HG03558 (cell line): ENCODE measurements around the gene SYNGR4.

ENCODE experiments used
- ATAC-seq: cut with Tn5 transposase; IDR thresholded peaks from one replicate; pipeline ENCODE4 v1.9.1; 2021; ENCODE audit warnings: moderate number of reproducible peaks; ENCODE audit not compliant: unreplicated experiment; ENCODE audit errors: extremely low read depth

The SYNGR4 gene

DNA sequence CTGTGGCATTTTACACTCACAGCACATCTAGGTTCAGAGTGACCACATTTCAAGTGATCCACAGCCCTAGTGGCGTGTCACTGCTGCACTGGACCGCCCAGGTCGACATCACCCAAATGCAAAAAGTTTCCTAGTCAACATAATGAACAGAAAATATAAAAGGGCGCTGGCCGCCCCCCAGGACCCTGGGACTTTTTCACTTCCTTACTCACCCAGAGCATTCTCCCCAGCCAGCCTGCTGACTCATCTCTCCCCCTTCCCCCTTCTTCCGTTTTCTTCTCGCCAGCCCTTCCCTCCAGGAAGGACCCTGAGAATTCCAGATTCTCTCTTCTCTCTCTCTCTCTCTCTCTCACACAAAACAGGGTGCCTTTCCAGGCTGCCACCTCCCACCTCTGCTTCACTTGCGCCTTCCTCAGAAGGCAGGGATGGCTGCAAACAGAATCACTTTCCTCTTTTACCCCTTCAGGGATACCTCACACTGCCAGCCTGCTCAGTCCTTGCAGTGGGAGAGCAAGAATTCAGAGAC, 60.6 kb downstream of the SYNGR4 start:
- no peak for ATAC-seq
